Activated CD4-positive, alpha-beta T cell treated with anti-CD3 and anti-CD28 coated beads for 36 hours (primary cell): ENCODE data around the gene ABHD15. TPM values are rescaled to one million over a fixed set of nuclear protein-coding genes. Genes with fewer than 3 reads are reported as not detected.

ENCODE experiments used
- ATAC-seq: fragments of 200-7000 bp; cut with Tn5 transposase; one replicate; pipeline ENCODE4 v1.10.0; 2021; ENCODE audit warnings: mild to moderate bottlenecking, moderate library complexity
- CTCF ChIA-PET: fragments of 350-600 bp; sonication (Branson Sonifier 250); formaldehyde crosslinking; loops from one replicate; lab custom pipeline; 2021; ENCODE audit warnings: antibody characterized with exemption; lab: Charles Lee
- POLR2A ChIA-PET: fragments of 350-600 bp; sonication (Branson Sonifier 250); formaldehyde crosslinking; loops from one replicate; lab custom pipeline; 2021; ENCODE audit warnings: antibody characterized with exemption, inconsistent platforms; lab: Charles Lee
- DNase-seq: peaks from one replicate; pipeline ENCODE4 v3.0.0-alpha.2; 2020
- H3K27ac Mint-ChIP-seq: one replicate; pipeline ENCODE4 v1.8.0; 2021; ENCODE audit warnings: mixed read lengths
- H3K27me3 Mint-ChIP-seq: one replicate; pipeline ENCODE4 v1.8.0; 2021; ENCODE audit warnings: mixed read lengths
- H3K36me3 Mint-ChIP-seq: one replicate; pipeline ENCODE4 v1.8.0; 2021; ENCODE audit warnings: low read depth, mixed read lengths
- H3K4me1 Mint-ChIP-seq: one replicate; pipeline ENCODE4 v1.8.0; 2021; ENCODE audit warnings: mixed read lengths
- H3K4me3 Mint-ChIP-seq: one replicate; pipeline ENCODE4 v1.8.0; 2021; ENCODE audit warnings: mild to moderate bottlenecking, moderate library complexity, mixed read lengths
- H3K9me3 Mint-ChIP-seq: one replicate; pipeline ENCODE4 v1.8.0; 2021; ENCODE audit warnings: low read depth, mixed read lengths
- intact Hi-C, 2 experiments: fragments of 100-400 bp; cut with DNase I in 1 of 2; cut with micrococcal nuclease in 1 of 2; formaldehyde crosslinking; loops; one replicate each; pipeline versions ENCODE4 v1.14.2 to v1.15.1; 2022 to 2024; cut with DNase I, micrococcal nuclease
- total RNA-seq, 2 experiments: library from RNA; stranded (reverse); gene quantifications; one replicate each; pipeline ENCODE4 v1.2.3, GENCODE V29; 2021

ABHD15 gene
- total RNA-seq, 2 experiments from 2014 or later, result 7.2 to 8.6 TPM

DNA sequence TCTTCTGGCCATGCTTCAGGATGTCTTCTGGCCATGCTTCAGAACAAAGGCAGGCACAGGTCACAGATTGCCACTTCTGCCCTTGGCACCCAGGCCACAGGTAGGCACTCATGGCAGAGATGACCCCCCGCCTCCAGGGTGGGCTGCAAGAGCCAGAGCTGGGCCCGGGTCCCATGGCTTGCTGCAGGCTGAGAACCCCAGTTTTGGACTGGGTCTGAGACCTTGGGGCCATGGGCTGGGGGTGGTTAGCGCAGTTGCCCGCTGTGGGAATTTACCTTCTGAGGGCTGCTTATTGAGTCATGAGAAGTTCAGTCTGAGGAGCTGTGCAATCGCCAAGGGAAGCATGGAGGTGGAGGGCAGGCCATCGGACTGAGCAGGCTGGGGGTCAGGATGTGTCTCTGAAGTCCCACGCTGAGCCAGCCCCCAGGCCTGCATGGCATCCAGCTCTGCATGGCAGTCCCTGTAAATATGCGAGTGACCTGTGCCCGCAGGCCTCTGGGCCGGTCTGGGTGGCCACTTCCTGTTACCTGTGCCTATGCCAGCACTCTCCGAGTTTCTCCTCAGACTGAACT lies 27.8 kb upstream of the ABHD15 start:
- Mint-ChIP-seq H3K36me3 (no peaks in the 10 kb centered on the region), H3K9me3 (no peaks in the 10 kb centered on the region)
- POLR2A ChIA-PET, result no interaction called here

DNA sequence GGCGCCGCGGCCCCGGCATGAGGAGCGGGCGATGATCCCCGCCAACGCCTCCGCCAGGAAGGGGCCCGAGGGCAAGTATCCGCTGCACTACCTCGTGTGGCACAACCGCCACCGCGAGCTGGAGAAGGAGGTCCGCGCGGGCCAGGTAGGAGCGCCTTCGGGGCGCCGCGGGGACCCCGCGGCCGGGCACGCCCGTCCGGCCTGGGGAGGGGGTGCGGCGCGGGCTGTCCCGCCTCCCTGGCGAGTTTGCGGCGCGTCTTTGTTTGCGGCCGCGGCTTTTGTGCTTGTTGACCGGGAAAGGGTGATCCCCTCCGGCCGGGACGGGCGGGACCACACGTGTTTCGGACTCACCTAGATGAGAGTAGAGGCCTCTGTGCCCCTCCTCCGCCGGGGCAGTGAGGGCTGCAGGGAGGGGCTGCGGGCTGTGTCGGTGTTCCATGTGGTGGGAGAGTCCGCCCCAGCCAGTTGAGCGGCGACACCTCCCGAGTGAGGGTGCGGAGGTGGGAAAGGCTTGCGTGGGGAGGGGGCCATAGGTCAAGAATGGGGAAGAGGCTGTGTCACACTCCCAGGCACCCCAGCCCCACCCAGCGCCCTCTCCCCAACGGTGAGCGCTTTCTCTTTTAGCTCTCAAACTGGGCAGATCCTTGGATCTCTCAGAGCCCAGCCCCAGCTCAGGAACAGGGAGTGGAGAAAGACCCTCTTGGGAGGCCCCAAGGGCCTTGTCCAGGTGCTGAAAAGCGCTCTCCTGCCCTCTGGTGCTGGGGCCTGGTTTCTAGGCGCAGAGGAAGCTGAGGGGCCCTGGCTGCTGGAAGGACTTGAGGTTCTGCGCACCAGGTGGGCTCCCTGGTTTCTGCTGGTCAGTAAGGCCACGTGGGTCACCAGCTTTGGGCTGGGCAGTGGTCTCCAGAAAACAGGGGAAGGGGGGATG lies 27.0 kb upstream of the ABHD15 start:
- Mint-ChIP-seq H3K4me1 (peaks cover 33% of the 10 kb centered on the region), H3K27ac (no peak overlapping the region), H3K27me3 (no peaks in the 10 kb centered on the region), H3K9me3 (no peaks in the 10 kb centered on the region), H3K36me3 (no peaks in the 10 kb centered on the region), H3K4me3 (peak overlapping the region; percentile 74)
- POLR2A ChIA-PET, result interaction anchor here (1.8 kb wide), 1 partner anchor 24 kb away, joined by 10 read pairs; no protein-coding TSS in a partner anchor
- CTCF ChIA-PET, result interaction anchor here (0.9 to 5.0 kb wide), 8 partner anchors 13 to 336 kb away, joined by 3 to 79 read pairs (median 5); partner anchors contain the start of genes ABHD15, SSH2 and TP53I13
- intact Hi-C loops, result no loop called here
- ATAC-seq (no peak), DNase-seq (peak; percentile 67)

More for the DNA sequence above, 27.8 kb upstream of the ABHD15 start:
- H3K4me1 Mint-ChIP-seq, result peaks cover 33% of the 10 kb centered on the region
- no peak overlapping the region for H3K27ac Mint-ChIP-seq
- H3K27me3 Mint-ChIP-seq, result no peaks in the 10 kb centered on the region
- ATAC-seq, result no peak
- intact Hi-C loops, result no loop called here
- H3K4me3 Mint-ChIP-seq, result peak overlapping the region; percentile 74
- DNase-seq, result no peak
- CTCF ChIA-PET, result interaction anchor here (1.3 to 5.0 kb wide), 3 partner anchors 19 to 27 kb away, joined by 5 to 79 read pairs (median 22); partner anchors contain the start of genes ABHD15 and TP53I13

DNA sequence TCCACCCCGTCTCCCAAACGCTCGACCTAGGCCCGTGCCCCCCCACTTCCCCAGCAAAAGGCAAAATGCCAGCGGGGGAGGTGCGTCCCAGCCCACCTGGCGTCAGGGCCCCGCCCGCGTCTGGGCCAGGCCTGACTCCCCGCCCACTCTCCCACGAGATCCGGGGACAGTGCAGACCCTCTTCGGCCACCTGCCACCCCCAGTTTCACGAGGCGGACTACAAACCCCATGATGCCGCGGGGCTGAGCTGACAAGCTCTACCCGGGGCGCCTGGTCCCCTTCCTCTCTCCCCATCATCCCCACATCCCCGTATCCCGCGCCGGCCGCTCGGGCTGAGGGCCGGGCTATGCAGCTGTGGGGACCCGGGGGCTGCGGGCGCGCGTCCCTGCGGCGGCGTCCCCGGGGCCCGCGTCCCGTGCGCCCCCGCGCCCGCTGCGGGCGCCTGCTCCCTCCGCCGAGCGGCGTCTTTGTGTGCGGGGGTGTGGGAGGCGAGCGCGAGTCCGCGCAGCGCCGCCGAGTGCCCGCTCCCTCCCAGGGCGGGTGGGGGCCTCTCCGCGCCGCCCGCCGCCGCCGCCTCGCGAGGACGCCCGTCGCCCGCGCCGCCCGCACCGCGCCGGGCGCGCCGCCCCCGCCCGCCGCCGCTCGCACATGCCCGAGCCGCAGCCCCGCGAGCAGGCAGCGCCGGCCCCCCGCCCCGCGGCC lies 26.2 kb upstream of the ABHD15 start, which contains the start of gene ANKRD13B:
Gene ANKRD13B (plus strand): TSS at position 283 of the 702 bp plus-strand sequence. CDS start 490 bp downstream, outside the sequence.
- peak within 1 kb of the TSS; percentile 83 for H3K4me3 Mint-ChIP-seq
- intact Hi-C loops, result no loop called here
- no peaks in the 10 kb centered on the region for H3K27me3 Mint-ChIP-seq
- peaks cover 36% of the 10 kb centered on the region for H3K4me1 Mint-ChIP-seq
- H3K9me3 Mint-ChIP-seq, result no peaks in the 10 kb centered on the region
- POLR2A ChIA-PET, result interaction anchor here (0.8 to 1.8 kb wide), 2 partner anchors 21 to 24 kb away, joined by 3 to 10 read pairs; no protein-coding TSS in a partner anchor
- H3K27ac Mint-ChIP-seq, result peak within 1 kb of the TSS; percentile 63
- ATAC-seq, result peak; percentile 10
- H3K36me3 Mint-ChIP-seq, result peaks cover 3% of the 10 kb centered on the region
- CTCF ChIA-PET, result interaction anchor here (0.6 to 5.0 kb wide), 12 partner anchors 12 to 643 kb away, joined by 3 to 79 read pairs (median 4); partner anchors contain the start of genes ABHD15, SSH2 and TP53I13
- peak; percentile 74 for DNase-seq

DNA sequence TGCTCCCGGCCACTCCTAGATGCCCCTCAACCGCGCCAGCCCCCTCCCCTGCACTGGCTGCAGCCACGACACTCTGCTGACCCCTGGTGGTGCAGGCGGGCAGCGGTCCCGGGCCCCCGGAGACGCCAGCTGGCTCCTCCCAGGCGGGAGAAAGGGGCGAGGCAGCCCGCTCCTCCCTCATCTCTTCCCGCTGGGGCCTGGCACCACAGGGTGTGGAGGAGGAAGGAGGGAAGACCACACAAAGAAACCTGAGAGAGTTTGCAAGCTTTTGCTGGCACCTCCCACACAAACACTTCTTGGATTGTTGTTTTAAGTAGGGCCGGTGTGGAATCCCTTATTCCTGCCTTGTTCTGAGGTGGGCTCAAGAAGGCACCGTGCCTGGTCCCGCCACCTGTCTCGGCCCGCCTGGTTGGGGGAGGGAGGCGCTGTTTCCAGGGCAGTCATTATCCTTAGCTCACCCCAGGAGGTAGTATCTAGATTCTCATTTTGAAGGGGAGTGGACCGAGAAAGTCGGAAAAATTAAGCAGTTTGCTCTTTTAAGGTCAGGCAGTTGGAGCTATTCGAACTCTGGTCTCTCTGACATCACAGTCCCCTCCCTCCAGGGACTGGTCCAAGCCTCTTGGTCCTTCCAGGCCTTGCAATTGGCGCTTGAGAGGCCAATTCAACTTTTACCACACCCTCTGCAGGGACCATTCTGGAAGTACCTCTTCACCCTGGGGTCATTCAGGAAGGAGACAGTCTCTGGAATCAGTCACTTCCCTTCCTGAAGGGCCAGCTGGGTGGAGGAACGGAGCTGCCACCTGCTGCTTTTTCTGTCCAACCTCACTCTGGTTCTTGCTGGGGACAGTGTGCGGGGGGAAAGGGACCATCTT lies 25.1 kb upstream of the ABHD15 start:
- ATAC-seq, result peak; percentile 45
- peak; percentile 91 for DNase-seq
- peak overlapping the region; percentile 79 for H3K27ac Mint-ChIP-seq
- intact Hi-C loops, result loop anchor here (1.0 to 2.0 kb wide), 4 partner anchors 12 to 298 kb away; partner anchors contain the start of genes NUFIP2 (in 1 of the 2) and TAOK1 (in 1 of the 2)
- H3K27me3 Mint-ChIP-seq, result no peaks in the 10 kb centered on the region
- H3K4me1 Mint-ChIP-seq, result peaks cover 46% of the 10 kb centered on the region
- ChIA-PET POLR2A (interaction anchor here (0.8 to 1.8 kb wide), 2 partner anchors 22 to 25 kb away, joined by 3 to 10 read pairs; no protein-coding TSS in a partner anchor), CTCF (interaction anchor here (0.6 to 5.0 kb wide), 19 partner anchors 9 to 665 kb away, joined by 3 to 79 read pairs (median 3); partner anchors contain the start of genes ABHD15, SSH2 and TP53I13)
- H3K9me3 Mint-ChIP-seq, result no peaks in the 10 kb centered on the region
- H3K4me3 Mint-ChIP-seq, result peak overlapping the region; percentile 83
- H3K36me3 Mint-ChIP-seq, result peaks cover 5% of the 10 kb centered on the region

DNA sequence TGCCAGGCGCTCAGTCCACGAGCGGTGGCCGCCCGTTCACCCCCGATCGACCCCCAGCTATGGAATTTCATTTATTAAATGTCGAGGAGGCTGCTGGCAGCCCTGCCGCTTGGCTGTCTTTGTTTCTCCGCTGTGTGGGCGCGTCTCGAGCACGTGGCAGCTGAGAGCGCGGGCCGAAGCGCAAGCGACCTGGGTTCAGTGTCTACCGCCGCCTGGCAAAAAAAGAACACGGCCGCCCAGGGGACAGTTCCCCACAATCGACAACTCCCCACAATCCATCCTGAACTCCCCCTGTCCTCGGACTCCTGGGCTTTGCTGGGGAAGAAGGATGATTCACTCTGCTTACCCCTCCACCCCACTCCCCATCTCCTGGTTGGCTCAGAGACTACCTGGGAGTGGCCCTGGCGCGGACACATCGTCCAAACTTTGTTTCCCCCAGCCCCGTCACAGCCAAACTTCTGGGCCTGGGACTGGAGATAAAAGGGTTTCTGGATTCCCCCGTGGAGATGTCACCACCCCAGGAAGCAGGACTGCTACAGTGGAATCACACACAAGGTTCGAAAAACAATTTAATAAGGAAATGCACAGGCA lies 24.4 kb upstream of the ABHD15 start:
- POLR2A ChIA-PET, result interaction anchor here (0.6 to 1.0 kb wide), 3 partner anchors 15 to 188 kb away, joined by 3 read pairs; partner anchors contain the start of gene ABHD15
- DNase-seq (peak; percentile 80), ATAC-seq (peak; percentile 10)
- peak overlapping the region; percentile 79 for H3K27ac Mint-ChIP-seq
- CTCF ChIA-PET, result interaction anchor here (0.6 to 5.0 kb wide), 14 partner anchors 9 to 665 kb away, joined by 3 to 79 read pairs (median 5); partner anchors contain the start of gene TP53I13
- H3K4me1 Mint-ChIP-seq, result peaks cover 53% of the 10 kb centered on the region
- H3K4me3 Mint-ChIP-seq, result peak overlapping the region; percentile 83
- intact Hi-C loops, result loop anchor here (1.0 to 2.0 kb wide), 4 partner anchors 11 to 297 kb away; partner anchors contain the start of genes NUFIP2 (in 1 of the 2) and TAOK1 (in 1 of the 2)
- no peaks in the 10 kb centered on the region for H3K9me3 Mint-ChIP-seq
- peaks cover 5% of the 10 kb centered on the region for H3K36me3 Mint-ChIP-seq
- no peaks in the 10 kb centered on the region for H3K27me3 Mint-ChIP-seq

DNA sequence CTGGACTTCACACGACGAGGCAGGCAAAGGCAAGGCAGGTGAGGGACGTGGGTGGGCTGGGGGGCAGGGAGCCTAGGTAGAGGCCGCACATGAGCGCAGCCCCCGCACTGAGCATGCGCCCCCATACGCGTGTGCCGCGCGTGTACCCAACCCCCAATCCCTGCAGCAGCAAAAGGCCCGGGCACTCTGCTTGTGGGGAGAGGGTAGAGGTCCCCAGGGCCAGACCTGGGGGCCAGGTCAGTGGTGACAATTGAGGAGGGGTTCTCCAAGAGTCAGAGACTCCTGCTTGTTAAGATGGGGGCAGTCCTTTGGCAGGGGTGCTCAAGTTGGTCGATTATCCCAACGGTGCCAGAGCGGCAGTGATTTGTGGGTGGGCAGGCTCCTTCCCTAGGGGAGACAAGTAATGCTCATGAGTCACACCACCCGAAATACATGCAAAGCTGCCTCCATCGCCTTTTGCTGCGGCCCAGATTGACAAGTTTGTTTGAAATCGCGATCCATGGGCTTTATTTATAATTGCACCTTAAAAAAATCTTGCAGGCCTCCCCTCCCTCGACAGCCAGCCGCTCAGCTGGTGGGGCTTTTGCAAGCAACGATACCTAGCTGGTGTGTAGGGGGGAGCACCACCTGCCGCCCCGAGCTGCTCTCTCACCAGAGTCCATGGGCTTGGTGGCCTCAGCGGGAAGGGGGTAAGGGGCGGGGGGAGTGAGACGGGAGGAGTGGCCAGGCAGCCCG lies 23.7 kb upstream of the ABHD15 start:
- peaks cover 5% of the 10 kb centered on the region for H3K36me3 Mint-ChIP-seq
- no peak for ATAC-seq
- peak overlapping the region; percentile 83 for H3K4me3 Mint-ChIP-seq
- CTCF ChIA-PET, result interaction anchor here (0.6 to 5.0 kb wide), 9 partner anchors 10 to 153 kb away, joined by 3 to 79 read pairs (median 6); partner anchors contain the start of gene TP53I13
- no peak for DNase-seq
- H3K4me1 Mint-ChIP-seq, result peaks cover 58% of the 10 kb centered on the region
- POLR2A ChIA-PET, result interaction anchor here (0.6 to 1.0 kb wide), 4 partner anchors 14 to 1255 kb away, joined by 3 read pairs; partner anchors contain the start of genes ABHD15, IFT20 and TNFAIP1
- H3K27me3 Mint-ChIP-seq, result no peaks in the 10 kb centered on the region
- intact Hi-C loops, result loop anchor here (1.0 to 2.0 kb wide), 4 partner anchors 10 to 296 kb away; partner anchors contain the start of genes NUFIP2 (in 1 of the 2) and TAOK1 (in 1 of the 2)
- peak overlapping the region; percentile 88 for H3K27ac Mint-ChIP-seq
- H3K9me3 Mint-ChIP-seq, result no peaks in the 10 kb centered on the region

DNA sequence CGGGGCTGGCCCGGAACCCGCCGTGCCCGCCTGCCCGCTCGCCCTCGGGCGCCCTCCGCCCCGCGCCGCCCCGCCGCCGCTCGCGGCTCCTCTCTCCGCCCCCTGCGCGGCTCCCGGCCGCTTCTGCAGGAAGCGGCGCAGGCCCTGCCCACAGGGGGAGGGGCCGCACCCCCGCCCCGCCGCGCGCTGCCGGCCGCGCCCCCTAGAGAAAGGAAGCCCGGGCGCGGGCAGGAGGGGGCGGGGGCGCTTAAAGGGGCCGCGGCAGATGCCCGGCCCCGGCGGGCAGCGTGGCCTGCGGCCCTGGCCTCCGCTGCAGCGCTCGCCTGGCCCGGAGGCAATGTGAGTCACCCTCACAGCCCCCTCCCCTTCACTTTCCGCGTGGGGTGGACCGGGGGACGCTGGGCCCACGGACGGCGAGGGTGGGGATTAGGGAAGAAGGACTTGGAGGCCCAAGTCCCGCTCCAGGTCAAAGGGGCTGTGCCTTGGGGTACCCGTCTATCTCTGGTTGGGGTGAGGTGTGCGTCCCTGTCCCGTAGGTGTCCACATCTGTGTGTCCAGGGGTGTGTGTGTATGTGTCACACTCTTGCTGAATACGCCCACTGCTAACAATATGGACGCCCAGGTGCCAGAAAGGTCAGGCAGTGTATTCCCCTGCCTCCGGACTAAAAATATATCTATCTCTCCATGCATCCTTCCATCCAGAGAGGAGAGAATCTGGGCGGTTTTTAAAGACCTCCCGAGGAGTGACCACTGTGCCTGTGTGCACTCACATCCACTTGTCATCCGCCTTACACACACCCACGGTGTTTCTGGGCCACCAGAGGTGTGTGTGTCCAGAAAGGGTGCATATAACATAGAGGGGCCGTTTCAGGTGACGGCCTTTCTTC lies 22.9 kb upstream of the ABHD15 start, which contains the start of gene GIT1:
Gene GIT1 (minus strand): TSS at position 125 of the 887 bp plus-strand sequence. CDS start 270 bp downstream, outside the sequence.
- no peaks in the 10 kb centered on the region for H3K27me3 Mint-ChIP-seq
- H3K27ac Mint-ChIP-seq, result peak within 1 kb of the TSS; percentile 92
- peak; percentile 69 for ATAC-seq
- H3K4me3 Mint-ChIP-seq, result peak within 1 kb of the TSS; percentile 94
- intact Hi-C loops, result loop anchor here (1.0 to 2.0 kb wide), 6 partner anchors 21 to 341 kb away; partner anchors contain the start of genes TP53I13 (in 2 of the 2), SSH2 (in 1 of the 2) and TAOK1 (in 1 of the 2)
- CTCF ChIA-PET, result interaction anchor here (1.5 to 5.0 kb wide), 5 partner anchors 10 to 27 kb away, joined by 6 to 79 read pairs (median 26); partner anchors contain the start of gene TP53I13
- POLR2A ChIA-PET, result no interaction called here
- H3K36me3 Mint-ChIP-seq, result peaks cover 5% of the 10 kb centered on the region
- peak; percentile 92 for DNase-seq
- no peaks in the 10 kb centered on the region for H3K9me3 Mint-ChIP-seq
- peaks cover 64% of the 10 kb centered on the region for H3K4me1 Mint-ChIP-seq
